Liver (tissue), 9 donors: ENCODE data around the gene NGF. TPM values are rescaled to one million over a fixed set of nuclear protein-coding genes. Genes with fewer than 3 reads are reported as not detected.

Source experiments
- DNase-seq: peaks from one replicate; pipeline ENCODE4 v3.0.0-alpha.2; 2017; ENCODE audit warnings: low spot score
- H3K27ac ChIP-seq, 2 donors: one replicate each; pipeline ENCODE4 v1.7.0; 2013; ENCODE audit warnings: inconsistent platforms in 2 of 2, low read length in 2 of 2, control low read depth in 1 of 2, low read depth in 1 of 2, mild to moderate bottlenecking in 1 of 2
- H3K27me3 ChIP-seq, 4 donors: one replicate each; pipeline versions ENCODE4 v1.6.1 to v1.7.0; 2013; ENCODE audit warnings: low read length in 3 of 4, inconsistent platforms in 1 of 4, mild to moderate bottlenecking in 1 of 4, moderate library complexity in 1 of 4; ENCODE audit not compliant: control insufficient read depth in 4 of 4, insufficient read depth in 4 of 4
- H3K36me3 ChIP-seq, 4 donors: one replicate each; pipeline versions ENCODE4 v1.6.1 to v1.7.0; 2013; ENCODE audit warnings: low read length in 3 of 4, mild to moderate bottlenecking in 3 of 4, low read depth in 1 of 4, moderate library complexity in 1 of 4; ENCODE audit not compliant: control insufficient read depth in 4 of 4, insufficient read depth in 3 of 4
- H3K4me1 ChIP-seq, 4 donors: one replicate each; pipeline versions ENCODE4 v1.6.1 to v1.7.0; 2013; ENCODE audit warnings: low read length in 3 of 4, mild to moderate bottlenecking in 3 of 4, moderate library complexity in 1 of 4; ENCODE audit not compliant: control insufficient read depth in 4 of 4, insufficient read depth in 4 of 4
- H3K4me3 ChIP-seq, 3 donors: one replicate each; pipeline versions ENCODE4 v1.6.1 to v1.7.0; 2013; ENCODE audit warnings: low read length in 3 of 3, control low read depth in 1 of 3, low read depth in 1 of 3, mild to moderate bottlenecking in 1 of 3
- H3K9ac ChIP-seq, 2 donors: one replicate each; pipeline ENCODE4 v1.7.0; 2013; ENCODE audit warnings: low read length in 2 of 2, mild to moderate bottlenecking in 2 of 2, moderate library complexity in 2 of 2, control low read depth in 1 of 2, low read depth in 1 of 2
- H3K9me3 ChIP-seq, 4 donors: one replicate each; pipeline versions ENCODE4 v1.6.1 to v1.7.0; 2013; ENCODE audit warnings: low read length in 3 of 4; ENCODE audit not compliant: control insufficient read depth in 4 of 4
- ATF3 ChIP-seq: IDR thresholded peaks from 2 replicates; pipeline ENCODE4 v1.6.1; 2016; ENCODE audit warnings: antibody characterized with exemption
- FOXA1 ChIP-seq: IDR thresholded peaks from 2 replicates; pipeline ENCODE4 v1.6.1; 2016; ENCODE audit warnings: antibody characterized with exemption
- GABPA ChIP-seq, 2 donors: IDR thresholded peaks in 1 of 2; conservative IDR thresholded peaks in 1 of 2; 2 replicates each; pipeline ENCODE4 v1.6.1; 2016; ENCODE audit warnings: antibody characterized with exemption in 2 of 2, mild to moderate bottlenecking in 1 of 2, moderate library complexity in 1 of 2
- JUND ChIP-seq, 2 donors: IDR thresholded peaks; 2 replicates each; pipeline ENCODE4 v1.6.1; 2016; ENCODE audit warnings: antibody characterized with exemption in 2 of 2
- MAX ChIP-seq: IDR thresholded peaks from 2 replicates; pipeline ENCODE4 v1.6.1; 2016; ENCODE audit warnings: antibody characterized with exemption
- NR2F2 ChIP-seq: IDR thresholded peaks from 2 replicates; pipeline ENCODE4 v1.6.1; 2016; ENCODE audit warnings: antibody characterized with exemption
- RAD21 ChIP-seq, 2 donors: IDR thresholded peaks; 2 replicates each; pipeline ENCODE4 v1.6.1; 2016; ENCODE audit warnings: antibody characterized with exemption in 2 of 2, mild to moderate bottlenecking in 2 of 2
- RXRA ChIP-seq, 2 donors: IDR thresholded peaks; 2 replicates each; pipeline ENCODE4 v1.6.1; 2017 to 2018; ENCODE audit warnings: antibody characterized with exemption in 2 of 2, mild to moderate bottlenecking in 1 of 2
- TAF1 ChIP-seq: conservative IDR thresholded peaks from 2 replicates; pipeline ENCODE4 v1.6.1; 2016; ENCODE audit warnings: antibody characterized with exemption, mild to moderate bottlenecking
- WGBS: extraction: QIAGEN DNeasy Blood & Tissue Kit; methylation state at CpG from one replicate; pipeline ENCODE4 v1.1.7; 2013; 5-methylcytosine and 5-hydroxymethylcytosine counted together
- polyA plus RNA-seq, 2 donors: library from polyadenylated mRNA; stranded (reverse) in 1 of 2; unstranded in 1 of 2; fragments of 200-250 nt in 1 of 2; fragments of >200 nt in 1 of 2; fragmentation: Nextera tagmentation in 1 of 2; extraction: Ambion mirVana in 1 of 2; gene quantifications; one replicate each; pipeline versions ENCODE4 v1.2.1 to v1.2.3, GENCODE V29; 2013 to 2015
- total RNA-seq, 2 donors: library from RNA; depleted of rRNA; stranded (reverse); fragments of >200 nt; gene quantifications; one replicate each; pipeline ENCODE4 v1.2.3, GENCODE V29; 2014
- TF ChIP-seq, protein P1 (sequence below): IDR thresholded peaks from 2 replicates; pipeline ENCODE4 v1.6.1; 2016; ENCODE audit warnings: antibody characterized with exemption, mild to moderate bottlenecking
- TF ChIP-seq, protein P2 (sequence below): fragments of 150-350 bp; IDR thresholded peaks from 2 replicates; pipeline ENCODE4 v1.5.1; 2017; ENCODE audit warnings: improper control_type of control experiment, low read depth, low read length; ENCODE audit not compliant: missing input control
- donor health status: healthy.
- donor health status: healthy.
- donor health status: healthy.
- donor health status: healthy.
- donor health status: healthy.

Gene NGF
- total and polyA plus RNA-seq, 4 donors, result 0.79 to 2.1 (median 1.2) TPM

DNA sequence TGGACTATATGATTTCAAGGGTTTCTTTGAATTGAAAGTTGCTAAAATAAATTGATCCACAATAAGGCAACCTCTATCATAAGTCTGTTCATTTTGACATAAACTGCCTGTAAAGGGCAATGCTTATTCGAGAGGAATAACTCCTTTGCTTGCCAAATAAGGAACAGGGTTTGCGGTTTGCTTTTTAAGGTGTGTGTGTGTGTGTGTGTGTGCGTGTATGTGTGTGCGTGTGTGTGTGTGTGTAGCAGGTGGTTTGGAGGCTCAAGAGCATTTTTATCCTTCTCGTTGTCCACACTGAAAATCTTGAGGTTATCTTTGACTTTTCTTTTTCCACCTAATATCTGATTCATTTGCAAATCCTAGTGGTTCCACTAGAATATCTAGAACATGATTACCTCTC lies 13.1 kb upstream of the NGF start:
- Histone ChIP-seq H3K27ac (no peak overlapping the region), H3K9ac (no peak overlapping the region), H3K27me3 (peaks cover 0 to 17% (median 2%) of the 10 kb centered on the region in 4 donors), H3K36me3 (no peaks in the 10 kb centered on the region), H3K9me3 (no peaks in the 10 kb centered on the region), H3K4me1 (peaks cover 0 to 13% (median 8%) of the 10 kb centered on the region in 4 donors), H3K4me3 (no peak overlapping the region)
- DNase-seq, result no peak
- 76% methylated on average over 5 of the region's 5 CpGs for WGBS
- no peak for TF ChIP-seq ATF3
- TF ChIP-seq, protein P1, sequence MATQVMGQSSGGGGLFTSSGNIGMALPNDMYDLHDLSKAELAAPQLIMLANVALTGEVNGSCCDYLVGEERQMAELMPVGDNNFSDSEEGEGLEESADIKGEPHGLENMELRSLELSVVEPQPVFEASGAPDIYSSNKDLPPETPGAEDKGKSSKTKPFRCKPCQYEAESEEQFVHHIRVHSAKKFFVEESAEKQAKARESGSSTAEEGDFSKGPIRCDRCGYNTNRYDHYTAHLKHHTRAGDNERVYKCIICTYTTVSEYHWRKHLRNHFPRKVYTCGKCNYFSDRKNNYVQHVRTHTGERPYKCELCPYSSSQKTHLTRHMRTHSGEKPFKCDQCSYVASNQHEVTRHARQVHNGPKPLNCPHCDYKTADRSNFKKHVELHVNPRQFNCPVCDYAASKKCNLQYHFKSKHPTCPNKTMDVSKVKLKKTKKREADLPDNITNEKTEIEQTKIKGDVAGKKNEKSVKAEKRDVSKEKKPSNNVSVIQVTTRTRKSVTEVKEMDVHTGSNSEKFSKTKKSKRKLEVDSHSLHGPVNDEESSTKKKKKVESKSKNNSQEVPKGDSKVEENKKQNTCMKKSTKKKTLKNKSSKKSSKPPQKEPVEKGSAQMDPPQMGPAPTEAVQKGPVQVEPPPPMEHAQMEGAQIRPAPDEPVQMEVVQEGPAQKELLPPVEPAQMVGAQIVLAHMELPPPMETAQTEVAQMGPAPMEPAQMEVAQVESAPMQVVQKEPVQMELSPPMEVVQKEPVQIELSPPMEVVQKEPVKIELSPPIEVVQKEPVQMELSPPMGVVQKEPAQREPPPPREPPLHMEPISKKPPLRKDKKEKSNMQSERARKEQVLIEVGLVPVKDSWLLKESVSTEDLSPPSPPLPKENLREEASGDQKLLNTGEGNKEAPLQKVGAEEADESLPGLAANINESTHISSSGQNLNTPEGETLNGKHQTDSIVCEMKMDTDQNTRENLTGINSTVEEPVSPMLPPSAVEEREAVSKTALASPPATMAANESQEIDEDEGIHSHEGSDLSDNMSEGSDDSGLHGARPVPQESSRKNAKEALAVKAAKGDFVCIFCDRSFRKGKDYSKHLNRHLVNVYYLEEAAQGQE, result no peak
- TF ChIP-seq RAD21 (IDR thresholded peaks at IDR 0.05), result no peak
- no peak for TF ChIP-seq TAF1
- TF ChIP-seq, protein P2, sequence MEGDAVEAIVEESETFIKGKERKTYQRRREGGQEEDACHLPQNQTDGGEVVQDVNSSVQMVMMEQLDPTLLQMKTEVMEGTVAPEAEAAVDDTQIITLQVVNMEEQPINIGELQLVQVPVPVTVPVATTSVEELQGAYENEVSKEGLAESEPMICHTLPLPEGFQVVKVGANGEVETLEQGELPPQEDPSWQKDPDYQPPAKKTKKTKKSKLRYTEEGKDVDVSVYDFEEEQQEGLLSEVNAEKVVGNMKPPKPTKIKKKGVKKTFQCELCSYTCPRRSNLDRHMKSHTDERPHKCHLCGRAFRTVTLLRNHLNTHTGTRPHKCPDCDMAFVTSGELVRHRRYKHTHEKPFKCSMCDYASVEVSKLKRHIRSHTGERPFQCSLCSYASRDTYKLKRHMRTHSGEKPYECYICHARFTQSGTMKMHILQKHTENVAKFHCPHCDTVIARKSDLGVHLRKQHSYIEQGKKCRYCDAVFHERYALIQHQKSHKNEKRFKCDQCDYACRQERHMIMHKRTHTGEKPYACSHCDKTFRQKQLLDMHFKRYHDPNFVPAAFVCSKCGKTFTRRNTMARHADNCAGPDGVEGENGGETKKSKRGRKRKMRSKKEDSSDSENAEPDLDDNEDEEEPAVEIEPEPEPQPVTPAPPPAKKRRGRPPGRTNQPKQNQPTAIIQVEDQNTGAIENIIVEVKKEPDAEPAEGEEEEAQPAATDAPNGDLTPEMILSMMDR, result no peak
- no peak for TF ChIP-seq NR2F2

DNA sequence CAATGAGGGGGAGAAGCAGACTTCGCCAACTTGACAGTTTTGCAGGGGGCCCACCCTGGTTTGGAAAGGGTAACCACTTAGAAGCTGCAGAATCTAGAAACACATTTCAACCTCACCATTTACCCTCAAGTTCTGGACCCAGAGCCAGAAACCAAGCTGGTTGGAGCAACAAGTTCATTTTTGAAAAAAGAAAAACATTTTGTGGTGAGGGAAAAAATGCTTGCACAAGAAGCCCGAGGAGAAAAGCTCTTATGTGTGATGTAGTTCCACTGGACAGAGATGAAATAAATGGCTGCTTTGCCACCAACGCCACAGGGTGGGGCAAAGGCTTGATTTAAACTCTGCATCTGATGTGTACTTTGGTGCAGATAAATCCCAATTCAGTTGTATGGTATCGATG lies 10.6 kb upstream of the NGF start:
- WGBS, result 89% methylated on average over 4 of the region's 4 CpGs
- Histone ChIP-seq H3K36me3 (no peaks in the 10 kb centered on the region), H3K4me1 (no peaks in the 10 kb centered on the region), H3K9me3 (no peaks in the 10 kb centered on the region), H3K9ac (no peak overlapping the region), H3K27me3 (peaks cover 0 to 18% (median 3%) of the 10 kb centered on the region in 4 donors), H3K27ac (no peak overlapping the region), H3K4me3 (no peak overlapping the region)
- DNase-seq, result no peak
- no peak for TF ChIP-seq RAD21 (IDR thresholded peaks at IDR 0.05)
- TF ChIP-seq, protein P2, result no peak
- no peak for TF ChIP-seq JUND (IDR thresholded peaks at IDR 0.05)
- no peak for TF ChIP-seq MAX
- no peak for TF ChIP-seq NR2F2
- TF ChIP-seq, protein P1, result no peak
- no peak for TF ChIP-seq RXRA (IDR thresholded peaks at IDR 0.05)
- TF ChIP-seq GABPA (IDR thresholded peaks at IDR 0.05 in 1 of 2, conservative IDR thresholded peaks at IDR 0.05 in 1 of 2), result no peak
- TF ChIP-seq FOXA1, result no peak
- no peak for TF ChIP-seq ATF3
